ENCODE results near the gene XRCC6.
A peak's percentile ranks its signal among the peaks of the same experiment; 100 is the strongest.
"Not testable (repeated sequence)": the region's sequence is repeated elsewhere in the genome, so short reads cannot be mapped to it uniquely, and the experiment has no call there.

Gene XRCC6

GRCh38 chr22:41621099-41621910, at the start of gene XRCC6:
TSS of gene XRCC6 (plus strand) at chr22:41621295. CDS start at chr22:41622005, 710 bp downstream.
- FAIRE-seq = peak; percentile 15

- no peak for FAIRE-seq
Observed at GRCh38 chr22:41571786-41572185, 49.3 kb upstream of the XRCC6 start.

- FAIRE-seq = not testable (repeated sequence)
Observed at GRCh38 chr22:41572305-41572704, 48.8 kb upstream of the XRCC6 start.

- FAIRE-seq = no peak
Observed at GRCh38 chr22:41573677-41574076, 47.4 kb upstream of the XRCC6 start.

GRCh38 chr22:41574847-41575381, 46.2 kb upstream of the XRCC6 start:
- no peak for FAIRE-seq

GRCh38 chr22:41575533-41575932, 45.6 kb upstream of the XRCC6 start:
- no peak for FAIRE-seq

- FAIRE-seq = no peak
Observed at GRCh38 chr22:41576877-41577276, 44.2 kb upstream of the XRCC6 start.

- no peak for FAIRE-seq
Observed at GRCh38 chr22:41578114-41578513, 43.0 kb upstream of the XRCC6 start.

- no peak for FAIRE-seq
Observed at GRCh38 chr22:41578818-41579217, 42.3 kb upstream of the XRCC6 start.

- FAIRE-seq = no peak
Observed at GRCh38 chr22:41579297-41579996, 41.6 kb upstream of the XRCC6 start.

- no peak for FAIRE-seq
Observed at GRCh38 chr22:41579997-41580355, 41.1 kb upstream of the XRCC6 start.

- no peak for FAIRE-seq
Observed at GRCh38 chr22:41582694-41583093, 38.4 kb upstream of the XRCC6 start.

- FAIRE-seq = no peak
Observed at GRCh38 chr22:41584881-41585280, 36.2 kb upstream of the XRCC6 start.

- no peak for FAIRE-seq
Observed at GRCh38 chr22:41585898-41586297, 35.2 kb upstream of the XRCC6 start.

- no peak for FAIRE-seq
Observed at GRCh38 chr22:41587347-41587723, 33.8 kb upstream of the XRCC6 start.

- peak; percentile 93 for FAIRE-seq
Observed at GRCh38 chr22:41589391-41590241, 31.5 kb upstream of the XRCC6 start, which contains the start of gene PMM1. TSS of gene PMM1 (minus strand) at chr22:41589840. CDS start at chr22:41589805, 35 bp downstream.

- not testable (repeated sequence) for FAIRE-seq
Observed at GRCh38 chr22:41593336-41593960, 27.6 kb upstream of the XRCC6 start.

- FAIRE-seq = no peak
Observed at GRCh38 chr22:41595703-41596102, 25.4 kb upstream of the XRCC6 start.

GRCh38 chr22:41596776-41597634, 24.1 kb upstream of the XRCC6 start:
- no peak for FAIRE-seq

- FAIRE-seq = no peak
Observed at GRCh38 chr22:41597635-41597953, 23.5 kb upstream of the XRCC6 start.

- FAIRE-seq = no peak
Observed at GRCh38 chr22:41598081-41598480, 23.0 kb upstream of the XRCC6 start.
